Measurements from ENCODE around the gene DDX59. TPM values are rescaled to one million over a fixed set of nuclear protein-coding genes. Genes with fewer than 3 reads are reported as not detected.

Gene DDX59
- total and polyA plus RNA-seq, 10 of the 15 experiments (the other 5 are each of a cell fraction or from before 2014, with no cell fraction given) = 17.3 to 42.1 (median 23.6) TPM

DNA sequence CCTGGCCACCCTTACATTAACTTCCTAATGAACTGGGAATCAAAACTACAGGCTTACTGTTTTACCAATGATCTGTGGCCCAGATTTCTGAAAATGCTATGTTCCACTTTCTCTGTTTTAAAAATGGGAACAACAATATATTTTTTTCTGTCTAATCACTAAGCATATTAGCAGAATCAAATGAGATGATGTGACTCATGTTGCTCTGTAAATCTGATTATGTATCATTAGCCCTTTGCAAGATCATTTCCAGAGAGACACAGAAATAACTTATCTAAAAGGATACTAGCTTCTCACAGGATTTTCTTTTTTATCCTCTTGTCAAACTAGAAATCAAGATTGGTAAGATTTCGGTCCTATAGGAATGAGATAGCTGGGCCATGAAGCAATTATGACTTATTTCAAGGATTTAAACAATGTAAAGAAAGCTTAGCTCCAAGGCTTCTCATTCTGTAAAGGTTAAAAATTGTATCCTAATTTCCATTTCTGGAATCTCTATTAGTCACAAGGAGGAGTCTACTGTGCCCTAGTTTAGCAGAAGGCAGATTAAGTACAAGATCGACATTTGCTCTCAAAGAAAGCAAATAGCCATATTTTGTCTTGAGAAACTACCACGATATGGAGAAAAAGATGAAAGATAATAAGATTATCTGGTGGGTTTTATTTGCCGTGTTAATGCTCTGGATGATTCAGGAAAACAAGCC is 36.6 kb upstream of the DDX59 start:
- H3K36me3 ChIP-seq (ENCODE audit: control insufficient read depth in 2 of 2, insufficient read depth in 2 of 2, low read length in 1 of 2) = no peaks in the 10 kb centered on the region
- DNase-seq (ENCODE audit: low read depth, low spot score) (no peak), FAIRE-seq (no peak), ATAC-seq (no peak)
- H4K20me1 ChIP-seq (ENCODE audit: control insufficient read depth, insufficient read depth) = no peaks in the 10 kb centered on the region
- no peak overlapping the region for H2AFZ ChIP-seq (ENCODE audit: control insufficient read depth, low read depth, low read length)
- in situ Hi-C loops (cut with MboI) = no loop called here
- no peak for TF ChIP-seq SREBF2 (IDR thresholded peaks at IDR 0.05; ENCODE audit: low read length)
- TF ChIP-seq, protein P1, sequence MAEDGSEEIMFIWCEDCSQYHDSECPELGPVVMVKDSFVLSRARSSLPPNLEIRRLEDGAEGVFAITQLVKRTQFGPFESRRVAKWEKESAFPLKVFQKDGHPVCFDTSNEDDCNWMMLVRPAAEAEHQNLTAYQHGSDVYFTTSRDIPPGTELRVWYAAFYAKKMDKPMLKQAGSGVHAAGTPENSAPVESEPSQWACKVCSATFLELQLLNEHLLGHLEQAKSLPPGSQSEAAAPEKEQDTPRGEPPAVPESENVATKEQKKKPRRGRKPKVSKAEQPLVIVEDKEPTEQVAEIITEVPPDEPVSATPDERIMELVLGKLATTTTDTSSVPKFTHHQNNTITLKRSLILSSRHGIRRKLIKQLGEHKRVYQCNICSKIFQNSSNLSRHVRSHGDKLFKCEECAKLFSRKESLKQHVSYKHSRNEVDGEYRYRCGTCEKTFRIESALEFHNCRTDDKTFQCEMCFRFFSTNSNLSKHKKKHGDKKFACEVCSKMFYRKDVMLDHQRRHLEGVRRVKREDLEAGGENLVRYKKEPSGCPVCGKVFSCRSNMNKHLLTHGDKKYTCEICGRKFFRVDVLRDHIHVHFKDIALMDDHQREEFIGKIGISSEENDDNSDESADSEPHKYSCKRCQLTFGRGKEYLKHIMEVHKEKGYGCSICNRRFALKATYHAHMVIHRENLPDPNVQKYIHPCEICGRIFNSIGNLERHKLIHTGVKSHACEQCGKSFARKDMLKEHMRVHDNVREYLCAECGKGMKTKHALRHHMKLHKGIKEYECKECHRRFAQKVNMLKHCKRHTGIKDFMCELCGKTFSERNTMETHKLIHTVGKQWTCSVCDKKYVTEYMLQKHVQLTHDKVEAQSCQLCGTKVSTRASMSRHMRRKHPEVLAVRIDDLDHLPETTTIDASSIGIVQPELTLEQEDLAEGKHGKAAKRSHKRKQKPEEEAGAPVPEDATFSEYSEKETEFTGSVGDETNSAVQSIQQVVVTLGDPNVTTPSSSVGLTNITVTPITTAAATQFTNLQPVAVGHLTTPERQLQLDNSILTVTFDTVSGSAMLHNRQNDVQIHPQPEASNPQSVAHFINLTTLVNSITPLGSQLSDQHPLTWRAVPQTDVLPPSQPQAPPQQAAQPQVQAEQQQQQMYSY (CRISPR knock-in tag; IDR thresholded peaks at IDR 0.05) = no peak
- TF ChIP-seq, protein P2, sequence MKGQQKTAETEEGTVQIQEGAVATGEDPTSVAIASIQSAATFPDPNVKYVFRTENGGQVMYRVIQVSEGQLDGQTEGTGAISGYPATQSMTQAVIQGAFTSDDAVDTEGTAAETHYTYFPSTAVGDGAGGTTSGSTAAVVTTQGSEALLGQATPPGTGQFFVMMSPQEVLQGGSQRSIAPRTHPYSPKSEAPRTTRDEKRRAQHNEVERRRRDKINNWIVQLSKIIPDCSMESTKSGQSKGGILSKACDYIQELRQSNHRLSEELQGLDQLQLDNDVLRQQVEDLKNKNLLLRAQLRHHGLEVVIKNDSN (IDR thresholded peaks at IDR 0.05; ENCODE audit: borderline replicate concordance, extremely low read length, insufficient read depth, low read depth, low read length) = no peak
- TF ChIP-seq, protein P3, sequence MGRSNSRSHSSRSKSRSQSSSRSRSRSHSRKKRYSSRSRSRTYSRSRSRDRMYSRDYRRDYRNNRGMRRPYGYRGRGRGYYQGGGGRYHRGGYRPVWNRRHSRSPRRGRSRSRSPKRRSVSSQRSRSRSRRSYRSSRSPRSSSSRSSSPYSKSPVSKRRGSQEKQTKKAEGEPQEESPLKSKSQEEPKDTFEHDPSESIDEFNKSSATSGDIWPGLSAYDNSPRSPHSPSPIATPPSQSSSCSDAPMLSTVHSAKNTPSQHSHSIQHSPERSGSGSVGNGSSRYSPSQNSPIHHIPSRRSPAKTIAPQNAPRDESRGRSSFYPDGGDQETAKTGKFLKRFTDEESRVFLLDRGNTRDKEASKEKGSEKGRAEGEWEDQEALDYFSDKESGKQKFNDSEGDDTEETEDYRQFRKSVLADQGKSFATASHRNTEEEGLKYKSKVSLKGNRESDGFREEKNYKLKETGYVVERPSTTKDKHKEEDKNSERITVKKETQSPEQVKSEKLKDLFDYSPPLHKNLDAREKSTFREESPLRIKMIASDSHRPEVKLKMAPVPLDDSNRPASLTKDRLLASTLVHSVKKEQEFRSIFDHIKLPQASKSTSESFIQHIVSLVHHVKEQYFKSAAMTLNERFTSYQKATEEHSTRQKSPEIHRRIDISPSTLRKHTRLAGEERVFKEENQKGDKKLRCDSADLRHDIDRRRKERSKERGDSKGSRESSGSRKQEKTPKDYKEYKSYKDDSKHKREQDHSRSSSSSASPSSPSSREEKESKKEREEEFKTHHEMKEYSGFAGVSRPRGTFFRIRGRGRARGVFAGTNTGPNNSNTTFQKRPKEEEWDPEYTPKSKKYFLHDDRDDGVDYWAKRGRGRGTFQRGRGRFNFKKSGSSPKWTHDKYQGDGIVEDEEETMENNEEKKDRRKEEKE (IDR thresholded peaks at IDR 0.05) = no peak
- SMC1A ChIA-PET (ENCODE audit: uncharacterized antibody, unreplicated experiment) = interaction anchor here (0.8 to 1.5 kb wide), 3 partner anchors 25 to 84 kb away, joined by 3 to 5 read pairs (median 5); no protein-coding TSS in a partner anchor
- H3K27ac ChIP-seq (ENCODE audit: control insufficient read depth, insufficient read depth) = no peak overlapping the region
- H3K4me2 ChIP-seq (ENCODE audit: control insufficient read depth, insufficient read depth) = no peak overlapping the region
- intact Hi-C loops (cut with micrococcal nuclease; ENCODE audit: unreplicated experiment) = no loop called here
- 85% methylated on average over 4 of the region's 4 CpGs for WGBS (ENCODE audit: insufficient coverage, insufficient replicate concordance, low lambda C conversion rate, missing lambda C conversion rate)
- no peaks in the 10 kb centered on the region for H3K9me3 ChIP-seq (replicated peaks; ENCODE audit: control insufficient read depth, insufficient read depth, low read length)
- POLR2A ChIA-PET = no interaction called here
- H3K4me1 ChIP-seq (ENCODE audit: control insufficient read depth, insufficient read depth, low read length) = no peaks in the 10 kb centered on the region
- no peaks in the 10 kb centered on the region for H3K27me3 ChIP-seq (replicated peaks in 1 of 2; ENCODE audit: control insufficient read depth in 2 of 2, insufficient read depth in 2 of 2, low read length in 1 of 2)
- CTCF ChIA-PET = no interaction called here
- RAD21 ChIA-PET (ENCODE audit: unreplicated experiment) = no interaction called here
- no TSS peak for BruUV-seq (replicated peaks)
- H3K9ac ChIP-seq (ENCODE audit: control insufficient read depth, insufficient read depth, low read length) = no peak overlapping the region
- no peaks in the 10 kb centered on the region for H3K79me2 ChIP-seq (ENCODE audit: control insufficient read depth, insufficient read depth, low read length)
- no peak overlapping the region for H3K4me3 ChIP-seq

Data from GM12878 (cell line).